ENCODE data around the gene POU3F1.

- no peak for TF ChIP-seq CTCF (conservative IDR thresholded peaks at IDR 0.05)
- no peak for TF ChIP-seq ZFX (IDR thresholded peaks at IDR 0.05)
Measured at GRCh38 chr1:38014724-38015424, 31.7 kb downstream of the POU3F1 start.

All from C4-2B (cell line).